Tibial nerve (tissue), 3 donors: ENCODE measurements around the gene SPPL2B.

Experiments used
- POLR2A ChIP-seq, 2 donors: fragments of 450-650 bp; IDR thresholded peaks; one replicate each; pipeline ENCODE4 v1.6.1; 2017; ENCODE audit warnings: antibody characterized with exemption in 2 of 2, mild to moderate bottlenecking in 2 of 2, moderate library complexity in 2 of 2
- TF ChIP-seq, protein P1 (sequence below), 5 experiments: fragments of 200-600 bp in 3 of 5; fragments of 450-650 bp in 2 of 5; sonication (generic) in 3 of 5; IDR thresholded peaks; one replicate each; pipeline ENCODE4 v1.5.1; 2016 to 2019; ENCODE audit warnings: antibody characterized with exemption in 5 of 5, mild to moderate bottlenecking in 3 of 5, moderate library complexity in 2 of 5

DNA sequence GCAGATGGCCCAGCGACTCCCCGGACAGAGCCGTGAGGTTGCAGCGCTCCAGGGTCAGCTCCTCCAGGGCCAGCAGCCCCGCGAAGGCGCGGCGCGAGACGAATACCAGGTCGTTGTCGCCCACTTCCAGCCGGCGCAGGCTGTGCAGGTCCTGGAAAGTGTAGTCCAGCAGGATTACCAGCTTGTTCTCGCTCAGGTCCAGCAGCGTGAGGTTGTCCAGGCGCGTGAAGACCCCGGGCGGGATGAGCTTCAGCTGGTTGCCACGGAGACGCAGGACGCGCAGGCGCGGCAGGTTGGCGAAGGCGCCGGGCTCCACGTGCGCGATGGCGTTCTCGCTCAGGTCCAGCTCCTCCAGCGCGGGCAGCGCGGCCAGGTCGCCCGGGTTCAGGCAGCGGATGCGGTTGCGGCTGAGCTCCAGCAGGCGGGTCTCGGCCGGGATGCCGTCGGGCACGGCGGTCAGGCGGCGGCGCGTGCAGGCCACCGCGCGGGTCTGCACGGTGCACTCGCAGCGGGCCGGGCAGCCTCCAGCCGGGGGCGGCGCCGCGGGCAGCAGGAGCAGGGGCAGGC is 37.2 kb upstream of the SPPL2B start:
- no peak for TF ChIP-seq POLR2A (IDR thresholded peaks at IDR 0.05)
- TF ChIP-seq, protein P1, sequence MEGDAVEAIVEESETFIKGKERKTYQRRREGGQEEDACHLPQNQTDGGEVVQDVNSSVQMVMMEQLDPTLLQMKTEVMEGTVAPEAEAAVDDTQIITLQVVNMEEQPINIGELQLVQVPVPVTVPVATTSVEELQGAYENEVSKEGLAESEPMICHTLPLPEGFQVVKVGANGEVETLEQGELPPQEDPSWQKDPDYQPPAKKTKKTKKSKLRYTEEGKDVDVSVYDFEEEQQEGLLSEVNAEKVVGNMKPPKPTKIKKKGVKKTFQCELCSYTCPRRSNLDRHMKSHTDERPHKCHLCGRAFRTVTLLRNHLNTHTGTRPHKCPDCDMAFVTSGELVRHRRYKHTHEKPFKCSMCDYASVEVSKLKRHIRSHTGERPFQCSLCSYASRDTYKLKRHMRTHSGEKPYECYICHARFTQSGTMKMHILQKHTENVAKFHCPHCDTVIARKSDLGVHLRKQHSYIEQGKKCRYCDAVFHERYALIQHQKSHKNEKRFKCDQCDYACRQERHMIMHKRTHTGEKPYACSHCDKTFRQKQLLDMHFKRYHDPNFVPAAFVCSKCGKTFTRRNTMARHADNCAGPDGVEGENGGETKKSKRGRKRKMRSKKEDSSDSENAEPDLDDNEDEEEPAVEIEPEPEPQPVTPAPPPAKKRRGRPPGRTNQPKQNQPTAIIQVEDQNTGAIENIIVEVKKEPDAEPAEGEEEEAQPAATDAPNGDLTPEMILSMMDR (IDR thresholded peaks at IDR 0.05), result no peak
